Left renal pelvis (tissue), 4 donors: ENCODE results near the gene PDE7B. TPM values are rescaled to one million over a fixed set of nuclear protein-coding genes. Genes with fewer than 3 reads are reported as not detected.
"Not testable (repeated sequence)": the region's sequence is repeated elsewhere in the genome, so short reads cannot be mapped to it uniquely, and the experiment has no call there.

Experiments
- DNase-seq, 4 donors: peaks; one replicate each; pipeline ENCODE4 v3.0.0-alpha.2; 2013; ENCODE audit warnings: low read depth in 4 of 4, low spot score in 3 of 4
- polyA plus RNA-seq, 4 donors: library from polyadenylated mRNA; unstranded; fragments of 120-200 nt; gene quantifications; one replicate each; pipeline ENCODE4 v1.2.1, GENCODE V29; 2013; ENCODE audit not compliant: insufficient read length in 4 of 4

PDE7B gene
- polyA plus RNA-seq, 4 donors = 2.0 to 10.3 (median 8.6) TPM

GRCh38 chr6:136213012-136213539 is 361.6 kb downstream of the PDE7B start:
- DNase-seq = no peak

GRCh38 chr6:136213853-136214252 is 362.4 kb downstream of the PDE7B start:
- DNase-seq = no peak

- DNase-seq = no peak
These were observed 365.3 kb downstream of the PDE7B start for GRCh38 chr6:136216503-136217401.

GRCh38 chr6:136224974-136225373 is 373.5 kb downstream of the PDE7B start:
- DNase-seq = not testable (repeated sequence)

GRCh38 chr6:136225496-136225895 is 374.0 kb downstream of the PDE7B start:
- DNase-seq = no peak

- DNase-seq = peak in 1 of 4 donors; percentile 33
These were observed 374.6 kb downstream of the PDE7B start for GRCh38 chr6:136226027-136226673.

- no peak for DNase-seq
These were observed 375.3 kb downstream of the PDE7B start for GRCh38 chr6:136226674-136227377.

GRCh38 chr6:136228814-136229213 is 377.3 kb downstream of the PDE7B start:
- DNase-seq = no peak

GRCh38 chr6:136230219-136230853 is 378.8 kb downstream of the PDE7B start:
- DNase-seq = no peak

GRCh38 chr6:136232701-136233100 is 381.2 kb downstream of the PDE7B start:
- DNase-seq = no peak

GRCh38 chr6:136235233-136235564 is 383.7 kb downstream of the PDE7B start:
- DNase-seq = no peak

- DNase-seq = no peak
These were observed 385.2 kb downstream of the PDE7B start for GRCh38 chr6:136236466-136237293.

GRCh38 chr6:136244061-136244616 is 392.6 kb downstream of the PDE7B start:
- no peak for DNase-seq
